Measurements from ENCODE around the gene PTPRM.

Gene PTPRM

GRCh38 chr18:8215741-8216140 lies 648.6 kb downstream of the PTPRM start:
- no peak for DNase-seq

- DNase-seq: no peak
Observed at GRCh38 chr18:8217051-8217564, 650.0 kb downstream of the PTPRM start.

GRCh38 chr18:8218197-8218596 lies 651.1 kb downstream of the PTPRM start:
- no peak for DNase-seq

GRCh38 chr18:8221452-8221851 lies 654.3 kb downstream of the PTPRM start:
- no peak for DNase-seq

- DNase-seq: no peak
Observed at GRCh38 chr18:8224576-8224975, 657.5 kb downstream of the PTPRM start.

GRCh38 chr18:8229040-8229439 lies 661.9 kb downstream of the PTPRM start:
- DNase-seq: no peak

- DNase-seq: no peak
Observed at GRCh38 chr18:8229787-8230186, 662.7 kb downstream of the PTPRM start.

- no peak for DNase-seq
Observed at GRCh38 chr18:8231316-8231715, 664.2 kb downstream of the PTPRM start.

GRCh38 chr18:8232791-8233190 lies 665.7 kb downstream of the PTPRM start:
- no peak for DNase-seq

- DNase-seq: no peak
Observed at GRCh38 chr18:8235894-8236293, 668.8 kb downstream of the PTPRM start.

GRCh38 chr18:8238507-8238906 lies 671.4 kb downstream of the PTPRM start:
- no peak for DNase-seq

GRCh38 chr18:8241731-8242130 lies 674.6 kb downstream of the PTPRM start:
- no peak for DNase-seq

- DNase-seq: no peak
Observed at GRCh38 chr18:8242151-8242696, 675.1 kb downstream of the PTPRM start.

GRCh38 chr18:8247700-8248099 lies 680.6 kb downstream of the PTPRM start:
- DNase-seq: no peak

- DNase-seq: no peak
Observed at GRCh38 chr18:8248576-8248975, 681.5 kb downstream of the PTPRM start.

GRCh38 chr18:8249811-8250210 lies 682.7 kb downstream of the PTPRM start:
- DNase-seq: no peak

- no peak for DNase-seq
Observed at GRCh38 chr18:8252371-8252770, 685.3 kb downstream of the PTPRM start.

- no peak for DNase-seq
Observed at GRCh38 chr18:8253944-8254343, 686.8 kb downstream of the PTPRM start.

GRCh38 chr18:8254654-8255053 lies 687.5 kb downstream of the PTPRM start:
- DNase-seq: no peak

GRCh38 chr18:8257851-8258434 lies 690.8 kb downstream of the PTPRM start:
- no peak for DNase-seq

- DNase-seq: no peak
Observed at GRCh38 chr18:8260319-8260718, 693.2 kb downstream of the PTPRM start.

- DNase-seq: no peak
Observed at GRCh38 chr18:8260827-8261226, 693.7 kb downstream of the PTPRM start.

GRCh38 chr18:8261651-8262091 lies 694.6 kb downstream of the PTPRM start:
- no peak for DNase-seq

GRCh38 chr18:8262221-8262620 lies 695.1 kb downstream of the PTPRM start:
- no peak for DNase-seq

GRCh38 chr18:8264116-8264515 lies 697.0 kb downstream of the PTPRM start:
- DNase-seq: no peak
